Thoracic aorta (tissue), 2 donors: ENCODE results near the gene HELZ. TPM values are rescaled to one million over a fixed set of nuclear protein-coding genes. Genes with fewer than 3 reads are reported as not detected.
"Not testable (repeated sequence)": the region's sequence is repeated elsewhere in the genome, so short reads cannot be mapped to it uniquely, and the experiment has no call there.

ENCODE experiments used
- ATAC-seq: fragments of 150-250 bp; one replicate; pipeline ENCODE4 v1.8.0; 2017; ENCODE audit warnings: low read depth; ENCODE audit not compliant: insufficient number of reproducible peaks, low FRiP score
- DNase-seq: peaks from one replicate; pipeline ENCODE4 v3.0.0-alpha.2; 2020; ENCODE audit warnings: low spot score
- H3K27ac ChIP-seq, 2 donors: fragments of 200-600 bp; sonication (generic); 1 replicate in 1 of 2; 2 replicates in 1 of 2; pipeline ENCODE4 v1.5.1; 2016; ENCODE audit warnings: mild to moderate bottlenecking in 2 of 2, moderate library complexity in 2 of 2
- H3K27me3 ChIP-seq: fragments of 200-600 bp; sonication (generic); replicated peaks from 2 replicates; pipeline ENCODE4 v1.6.0; 2016; ENCODE audit warnings: mild to moderate bottlenecking; ENCODE audit not compliant: insufficient read depth
- H3K36me3 ChIP-seq: fragments of 200-600 bp; sonication (generic); one replicate; pipeline ENCODE4 v1.5.1; 2016
- H3K4me1 ChIP-seq, 2 donors: fragments of 200-600 bp; sonication (generic); 1 replicate in 1 of 2; 2 replicates in 1 of 2; pipeline versions ENCODE4 v1.5.1 to v1.6.0; 2016; ENCODE audit warnings: low read depth in 2 of 2, mild to moderate bottlenecking in 1 of 2; ENCODE audit not compliant: control insufficient read depth in 1 of 2
- H3K4me3 ChIP-seq: fragments of 200-600 bp; sonication (generic); 2 replicates; pipeline ENCODE4 v1.5.1; 2016; ENCODE audit warnings: mild to moderate bottlenecking
- H3K9me3 ChIP-seq: fragments of 200-600 bp; sonication (generic); 2 replicates; pipeline ENCODE4 v1.5.1; 2016
- CTCF ChIP-seq: fragments of 200-600 bp; sonication (generic); IDR thresholded peaks from one replicate; pipeline ENCODE4 v1.5.1; 2019; ENCODE audit warnings: antibody characterized with exemption
- total RNA-seq, 2 donors: library from RNA; depleted of rRNA; stranded (reverse); fragments of >200 nt; gene quantifications; one replicate each; pipeline versions ENCODE4 v1.1.0 to v1.2.3, GENCODE V29; 2016

HELZ gene
- total RNA-seq, 2 donors from 2014 or later, result 47.8 to 58.4 TPM

- DNase-seq, result no peak
- Histone ChIP-seq H3K4me1 (peaks cover under 1 to 1% of the 10 kb centered on the region in 2 donors), H3K27me3 (no peaks in the 10 kb centered on the region), H3K9me3 (no peaks in the 10 kb centered on the region), H3K4me3 (no peak overlapping the region), H3K36me3 (peaks cover 18% of the 10 kb centered on the region), H3K27ac (no peak overlapping the region)
- TF ChIP-seq CTCF, result no peak
- no peak for ATAC-seq
Observed at GRCh38 chr17:67107811-67108775, 136.9 kb downstream of the HELZ start.

- Histone ChIP-seq H3K4me3 (no peak overlapping the region), H3K9me3 (no peaks in the 10 kb centered on the region), H3K27ac (no peak overlapping the region), H3K36me3 (peaks cover 14% of the 10 kb centered on the region), H3K4me1 (peaks cover 5 to 10% of the 10 kb centered on the region in 2 donors), H3K27me3 (no peaks in the 10 kb centered on the region)
- ATAC-seq, result no peak
- DNase-seq, result no peak
- TF ChIP-seq CTCF, result no peak
Observed at GRCh38 chr17:67107171-67107570, 137.8 kb downstream of the HELZ start.

- no peak overlapping the region for H3K27ac ChIP-seq
- no peaks in the 10 kb centered on the region for H3K9me3 ChIP-seq
- H3K4me3 ChIP-seq, result no peak overlapping the region
- no peak for DNase-seq
- TF ChIP-seq CTCF, result no peak
- peaks cover 10 to 18% of the 10 kb centered on the region in 2 donors for H3K4me1 ChIP-seq
- ATAC-seq, result no peak
- H3K27me3 ChIP-seq, result no peaks in the 10 kb centered on the region
- H3K36me3 ChIP-seq, result peaks cover 14% of the 10 kb centered on the region
Observed at GRCh38 chr17:67105213-67105612, 139.8 kb downstream of the HELZ start.

GRCh38 chr17:67104641-67105040 lies 140.4 kb downstream of the HELZ start:
- ATAC-seq, H3K27me3 ChIP-seq, H3K9me3 ChIP-seq, H3K27ac ChIP-seq, DNase-seq, H3K4me3 ChIP-seq: not testable (repeated sequence)
- peaks cover 14% of the 10 kb centered on the region for H3K36me3 ChIP-seq
- peaks cover 10 to 21% of the 10 kb centered on the region in 2 donors for H3K4me1 ChIP-seq

GRCh38 chr17:67098006-67098405 lies 147.0 kb downstream of the HELZ start:
- DNase-seq (no peak), ATAC-seq (no peak)
- H3K4me3 ChIP-seq, result no peak overlapping the region
- H3K4me1 ChIP-seq, result peaks cover 19 to 37% of the 10 kb centered on the region in 2 donors
- TF ChIP-seq CTCF, result no peak
- H3K36me3 ChIP-seq, result no peaks in the 10 kb centered on the region
- no peaks in the 10 kb centered on the region for H3K9me3 ChIP-seq
- no peaks in the 10 kb centered on the region for H3K27me3 ChIP-seq
- no peak overlapping the region for H3K27ac ChIP-seq
